ENCODE data around the gene DIO1. TPM values are rescaled to one million over a fixed set of nuclear protein-coding genes. Genes with fewer than 3 reads are reported as not detected.

Gene DIO1
- total RNA-seq, 6 experiments from 2014 or later: 27.2 to 132 (median 72.1) TPM

DNA sequence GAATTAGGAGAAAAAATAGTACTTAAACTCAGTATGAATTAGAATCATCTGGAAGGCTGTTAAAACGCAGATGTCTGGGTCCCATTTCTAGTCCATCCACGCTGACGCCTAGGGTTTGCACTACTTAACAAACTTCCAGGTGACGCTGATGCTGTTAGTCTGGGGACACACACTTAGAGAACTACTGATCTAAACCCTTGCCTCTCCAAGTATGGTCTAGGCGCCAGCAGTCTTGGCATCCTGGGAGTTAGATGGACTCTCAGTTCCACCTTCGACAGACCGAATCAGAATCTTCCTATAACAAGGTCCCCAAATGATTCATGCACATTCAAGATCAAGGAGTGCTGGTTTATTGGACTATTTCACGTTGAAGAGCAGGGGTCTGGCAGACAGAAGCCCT, 11.5 kb downstream of the DIO1 start:
- H3K9me3 ChIP-seq: no peaks in the 10 kb centered on the region
- DNase-seq (no peak), ATAC-seq (no peak)
- WGBS (ENCODE audit: insufficient coverage, low coverage, low lambda C conversion rate, missing lambda C conversion rate): 100% methylated on average over 3 of the region's 8 CpGs
- peaks cover 0 to 14% (median 7%) of the 10 kb centered on the region in 4 donors for H3K36me3 ChIP-seq
- peaks cover 0 to 22% (median 0%) of the 10 kb centered on the region in 4 donors for H3K4me1 ChIP-seq
- no peak overlapping the region for H3K4me3 ChIP-seq
- H3K27me3 ChIP-seq: no peaks in the 10 kb centered on the region
- no peak for TF ChIP-seq POLR2A (IDR thresholded peaks at IDR 0.05)
- TF ChIP-seq, protein P1, sequence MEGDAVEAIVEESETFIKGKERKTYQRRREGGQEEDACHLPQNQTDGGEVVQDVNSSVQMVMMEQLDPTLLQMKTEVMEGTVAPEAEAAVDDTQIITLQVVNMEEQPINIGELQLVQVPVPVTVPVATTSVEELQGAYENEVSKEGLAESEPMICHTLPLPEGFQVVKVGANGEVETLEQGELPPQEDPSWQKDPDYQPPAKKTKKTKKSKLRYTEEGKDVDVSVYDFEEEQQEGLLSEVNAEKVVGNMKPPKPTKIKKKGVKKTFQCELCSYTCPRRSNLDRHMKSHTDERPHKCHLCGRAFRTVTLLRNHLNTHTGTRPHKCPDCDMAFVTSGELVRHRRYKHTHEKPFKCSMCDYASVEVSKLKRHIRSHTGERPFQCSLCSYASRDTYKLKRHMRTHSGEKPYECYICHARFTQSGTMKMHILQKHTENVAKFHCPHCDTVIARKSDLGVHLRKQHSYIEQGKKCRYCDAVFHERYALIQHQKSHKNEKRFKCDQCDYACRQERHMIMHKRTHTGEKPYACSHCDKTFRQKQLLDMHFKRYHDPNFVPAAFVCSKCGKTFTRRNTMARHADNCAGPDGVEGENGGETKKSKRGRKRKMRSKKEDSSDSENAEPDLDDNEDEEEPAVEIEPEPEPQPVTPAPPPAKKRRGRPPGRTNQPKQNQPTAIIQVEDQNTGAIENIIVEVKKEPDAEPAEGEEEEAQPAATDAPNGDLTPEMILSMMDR (IDR thresholded peaks at IDR 0.05): no peak
- no peak overlapping the region for H3K27ac ChIP-seq
- intact Hi-C loops (cut with DNase I): no loop called here

DNA sequence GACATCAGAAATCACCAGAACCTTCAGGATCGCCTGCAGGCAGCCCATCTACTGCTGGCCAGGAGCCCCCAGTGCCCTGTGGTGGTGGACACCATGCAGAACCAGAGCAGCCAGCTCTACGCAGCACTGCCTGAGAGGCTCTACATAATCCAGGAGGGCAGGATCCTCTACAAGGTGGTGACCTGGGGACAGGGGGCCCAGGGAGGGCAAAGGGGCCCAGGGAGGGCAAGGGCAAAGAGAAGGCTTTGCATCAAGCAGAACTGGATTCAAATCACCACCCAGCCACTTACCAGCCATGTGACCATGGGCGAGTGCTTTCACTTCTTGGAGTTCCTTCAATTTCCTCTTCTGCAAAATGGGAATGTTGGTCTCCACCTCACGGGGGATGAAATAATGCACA, 12.1 kb downstream of the DIO1 start:
- peak in 1 of 4 donors; percentile 22 for ATAC-seq
- H3K27me3 ChIP-seq: no peaks in the 10 kb centered on the region
- H3K27ac ChIP-seq: no peak overlapping the region
- DNase-seq: no peak
- no peak overlapping the region for H3K4me3 ChIP-seq
- H3K36me3 ChIP-seq: peaks cover 0 to 14% (median 7%) of the 10 kb centered on the region in 4 donors
- WGBS (ENCODE audit: insufficient coverage, low coverage, low lambda C conversion rate, missing lambda C conversion rate): 79% methylated on average over 2 of the region's 4 CpGs
- no peak for TF ChIP-seq POLR2A (IDR thresholded peaks at IDR 0.05)
- TF ChIP-seq, protein P1 (IDR thresholded peaks at IDR 0.05): no peak
- intact Hi-C loops (cut with DNase I): no loop called here
- H3K9me3 ChIP-seq: no peaks in the 10 kb centered on the region
- H3K4me1 ChIP-seq: peaks cover 0 to 17% (median 0%) of the 10 kb centered on the region in 4 donors

DNA sequence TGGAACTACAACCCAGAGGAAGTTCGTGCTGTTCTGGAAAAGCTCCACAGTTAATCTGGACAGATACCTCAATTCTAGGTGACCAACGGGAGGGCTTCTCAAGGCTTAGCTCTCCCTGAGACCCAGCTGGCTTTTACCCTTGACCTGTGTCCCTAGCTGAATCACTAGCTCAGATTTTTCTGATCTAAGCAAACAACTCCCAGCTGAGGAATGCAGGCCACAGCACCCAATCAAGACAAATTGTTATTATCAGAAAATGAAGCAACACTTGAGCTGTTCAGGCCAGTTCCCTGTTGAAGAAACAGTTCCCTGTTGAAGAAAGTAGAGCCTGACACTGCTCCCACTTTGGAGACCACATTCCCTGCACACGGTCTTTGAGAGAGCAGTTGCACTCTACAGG, 16.0 kb downstream of the DIO1 start:
- Histone ChIP-seq H3K27ac (no peak overlapping the region), H3K4me3 (no peak overlapping the region), H3K36me3 (peaks cover 0 to 14% (median 7%) of the 10 kb centered on the region in 4 donors), H3K27me3 (no peaks in the 10 kb centered on the region), H3K4me1 (peaks cover 0 to 12% (median 0%) of the 10 kb centered on the region in 4 donors), H3K9me3 (no peaks in the 10 kb centered on the region)
- DNase-seq (no peak), ATAC-seq (peak; percentile 25 to 80 (median 50))
- intact Hi-C loops (cut with DNase I): no loop called here
- TF ChIP-seq POLR2A (IDR thresholded peaks at IDR 0.05): no peak
- TF ChIP-seq, protein P1 (IDR thresholded peaks at IDR 0.05): no peak
- 66% methylated on average over 3 of the region's 3 CpGs for WGBS (ENCODE audit: insufficient coverage, low coverage, low lambda C conversion rate, missing lambda C conversion rate)

DNA sequence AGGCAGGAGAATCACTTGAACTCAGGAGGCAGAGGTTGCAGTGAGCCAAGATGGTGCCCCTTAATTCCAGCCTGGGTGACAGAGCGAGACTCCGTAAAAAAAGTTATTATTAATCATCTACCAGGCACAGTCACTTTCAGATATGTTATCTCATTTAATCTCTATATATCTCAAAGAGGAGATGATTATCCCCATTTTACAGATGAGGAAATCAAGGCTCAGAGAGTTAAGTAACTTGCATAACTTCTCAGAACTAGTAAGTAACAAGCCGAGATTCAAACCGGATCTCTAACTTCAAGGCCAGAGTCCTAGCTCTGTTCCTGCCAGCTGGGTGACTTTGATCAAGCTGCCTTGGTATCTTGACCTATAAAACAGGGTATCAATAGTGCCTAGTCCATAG, 17.5 kb downstream of the DIO1 start:
- Histone ChIP-seq H3K4me1 (peaks cover 0 to 12% (median 4%) of the 10 kb centered on the region in 4 donors), H3K36me3 (peaks cover 0 to 4% (median 0%) of the 10 kb centered on the region in 4 donors), H3K27ac (no peak overlapping the region), H3K27me3 (no peaks in the 10 kb centered on the region), H3K9me3 (no peaks in the 10 kb centered on the region), H3K4me3 (no peak overlapping the region)
- intact Hi-C loops (cut with DNase I): no loop called here
- no peak for TF ChIP-seq POLR2A (IDR thresholded peaks at IDR 0.05)
- TF ChIP-seq, protein P1 (IDR thresholded peaks at IDR 0.05): no peak
- DNase-seq (no peak), ATAC-seq (no peak)
- 94% methylated on average over 4 of the region's 4 CpGs for WGBS (ENCODE audit: insufficient coverage, low coverage, low lambda C conversion rate, missing lambda C conversion rate)
